Measurements from ENCODE around the gene DNAJB1. TPM values are rescaled to one million over a fixed set of nuclear protein-coding genes. Genes with fewer than 3 reads are reported as not detected.
"Not testable (repeated sequence)": the region's sequence is repeated elsewhere in the genome, so short reads cannot be mapped to it uniquely, and the experiment has no call there.

The DNAJB1 gene
- total RNA-seq, 1 donor, result 95.2 TPM

GRCh38 chr19:14514215-14514863 is 3.9 kb downstream of the DNAJB1 start:
- no peak for TF ChIP-seq CTCF (IDR thresholded peaks at IDR 0.05; ENCODE audit: insufficient read depth, low read length)
- peak overlapping the region; percentile 4 for H3K4me3 ChIP-seq (ENCODE audit: low read depth, low read length)
- no peak for DNase-seq (ENCODE audit: low read depth)

GRCh38 chr19:14512406-14512961 is 5.7 kb downstream of the DNAJB1 start:
- TF ChIP-seq CTCF (IDR thresholded peaks at IDR 0.05; ENCODE audit: insufficient read depth, low read length), result no peak
- DNase-seq (ENCODE audit: low read depth), result no peak
- no peak overlapping the region for H3K4me3 ChIP-seq (ENCODE audit: low read depth, low read length)

- no peak overlapping the region for H3K4me3 ChIP-seq (ENCODE audit: low read depth, low read length)
- no peak for TF ChIP-seq CTCF (IDR thresholded peaks at IDR 0.05; ENCODE audit: insufficient read depth, low read length)
- no peak for DNase-seq (ENCODE audit: low read depth)
These were observed 7.0 kb downstream of the DNAJB1 start for GRCh38 chr19:14511229-14511593.

GRCh38 chr19:14510311-14511228 is 7.6 kb downstream of the DNAJB1 start:
- TF ChIP-seq CTCF (IDR thresholded peaks at IDR 0.05; ENCODE audit: insufficient read depth, low read length), result no peak
- H3K4me3 ChIP-seq (ENCODE audit: low read depth, low read length), result peak overlapping the region; percentile 31
- DNase-seq (ENCODE audit: low read depth), result peak; percentile 91

- no peak overlapping the region for H3K4me3 ChIP-seq (ENCODE audit: low read depth, low read length)
- peak; percentile 46 for DNase-seq (ENCODE audit: low read depth)
- TF ChIP-seq CTCF (IDR thresholded peaks at IDR 0.05; ENCODE audit: insufficient read depth, low read length), result no peak
These were observed 10.3 kb downstream of the DNAJB1 start for GRCh38 chr19:14507704-14508542.

GRCh38 chr19:14505488-14506239 is 12.5 kb downstream of the DNAJB1 start:
- DNase-seq (ENCODE audit: low read depth), result peak; percentile 84
- peak; percentile 87 for TF ChIP-seq CTCF (IDR thresholded peaks at IDR 0.05; ENCODE audit: insufficient read depth, low read length)
- H3K4me3 ChIP-seq (ENCODE audit: low read depth, low read length), result no peak overlapping the region

- not testable (repeated sequence) for H3K4me3 ChIP-seq (ENCODE audit: low read depth, low read length); DNase-seq (ENCODE audit: low read depth)
These were observed 13.6 kb downstream of the DNAJB1 start for GRCh38 chr19:14504575-14504974.
